Hematopoietic multipotent progenitor cell treated with erythropoietin and hydrocortisone succinate and interleukin-3 and kit ligand, for 17 days (in vitro differentiated cells): ENCODE data around the gene QRICH2.
"Not testable (repeated sequence)": the region's sequence is repeated elsewhere in the genome, so short reads cannot be mapped to it uniquely, and the experiment has no call there.

Experiments used
- DNase-seq: peaks from one replicate; pipeline ENCODE4 v3.0.0-alpha.2; 2015; ENCODE audit warnings: low spot score

Gene QRICH2

DNA sequence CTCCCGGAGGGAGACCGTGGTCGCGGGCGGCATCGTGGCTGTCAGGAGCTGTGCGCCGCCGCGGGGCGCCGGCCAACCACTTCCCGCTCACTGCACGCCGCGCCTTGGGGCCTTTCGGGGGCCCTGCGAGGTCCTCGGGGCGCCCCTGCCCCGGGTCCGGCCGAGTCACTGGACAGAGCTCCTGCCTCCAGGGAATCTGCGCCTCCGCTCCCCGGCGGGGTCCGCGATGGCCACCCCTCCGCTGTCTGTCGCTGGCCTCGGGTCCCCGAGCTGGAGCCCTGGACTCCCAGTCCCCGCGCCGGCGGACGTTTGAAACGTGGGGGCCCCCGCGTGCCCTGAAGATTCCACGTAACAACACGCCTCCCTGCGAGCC is at the start of gene QRICH2:
TSS of gene QRICH2 (minus strand) at position 311 of the 373 bp plus-strand sequence. CDS start at position 33, 278 bp downstream.
- no peak for DNase-seq

GRCh38 chr17:76357597-76358158 is 49.6 kb upstream of the QRICH2 start:
- no peak for DNase-seq

DNA sequence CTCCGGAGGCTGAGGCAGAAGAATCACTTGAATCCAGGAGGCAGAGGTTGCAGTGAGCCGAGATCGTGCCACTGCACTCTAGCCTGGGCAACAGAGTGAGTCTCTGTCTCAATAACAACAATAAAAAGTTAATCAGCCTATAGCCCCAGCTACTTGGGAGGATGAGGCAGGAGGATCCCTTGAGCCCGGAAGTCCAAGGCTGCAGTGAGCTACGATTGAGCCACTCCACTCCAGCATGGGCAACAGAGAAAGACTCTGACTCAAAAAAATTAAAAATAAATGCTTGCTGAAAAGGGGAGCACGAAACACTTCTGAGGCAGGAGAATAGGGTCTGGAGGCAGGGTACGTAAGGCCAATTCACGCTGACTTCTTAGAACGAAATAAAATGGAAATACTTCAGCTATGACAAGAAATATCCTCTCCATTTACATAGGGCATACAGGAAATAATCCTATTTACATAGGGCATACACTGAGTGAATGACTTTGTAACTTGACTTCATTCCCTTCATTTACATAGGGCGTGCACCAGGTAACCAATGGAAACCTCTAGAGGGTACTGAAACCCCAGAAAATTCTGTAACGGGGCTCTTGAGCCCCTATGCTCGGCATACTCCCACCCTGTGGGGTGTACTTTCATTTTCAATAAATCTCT is 48.9 kb upstream of the QRICH2 start:
- DNase-seq: no peak

- DNase-seq: peak; percentile 58
Measured at GRCh38 chr17:76354747-76355310, 46.8 kb upstream of the QRICH2 start.

- DNase-seq: no peak
Measured at GRCh38 chr17:76354317-76354729, 46.2 kb upstream of the QRICH2 start.

GRCh38 chr17:76353599-76354316 is 45.7 kb upstream of the QRICH2 start, which contains the start of gene PRPSAP1:
Gene PRPSAP1 (minus strand): TSS chr17:76353916. CDS start chr17:76353703, 213 bp downstream.
- peak; percentile 90 for DNase-seq

- DNase-seq: no peak
Measured at GRCh38 chr17:76353004-76353598, 45.0 kb upstream of the QRICH2 start.

- DNase-seq: no peak
Measured at GRCh38 chr17:76351526-76352071, 43.5 kb upstream of the QRICH2 start.

GRCh38 chr17:76350463-76350862 is 42.4 kb upstream of the QRICH2 start:
- DNase-seq: no peak

DNA sequence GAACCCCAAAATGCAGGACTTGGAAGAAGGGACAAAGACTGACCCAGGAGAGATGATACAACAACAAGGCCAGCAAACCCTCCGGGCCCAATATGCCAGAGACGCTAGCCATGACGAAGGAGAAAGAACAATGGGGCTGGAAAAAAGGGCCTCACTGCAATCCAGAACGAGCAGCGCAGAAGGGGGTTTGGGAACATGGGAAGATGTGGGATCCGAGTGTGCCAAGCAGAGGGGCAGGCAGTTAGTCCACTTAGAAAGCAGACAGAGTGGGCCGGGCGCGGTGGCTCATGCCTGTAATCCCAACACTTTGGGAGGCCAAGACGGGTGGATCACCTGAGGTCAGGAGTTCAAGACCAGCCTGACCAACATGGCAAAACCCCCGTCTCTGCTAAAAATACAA is 38.9 kb upstream of the QRICH2 start:
- DNase-seq: not testable (repeated sequence)

- DNase-seq: no peak
Measured at GRCh38 chr17:76345377-76345974, 37.4 kb upstream of the QRICH2 start.

DNA sequence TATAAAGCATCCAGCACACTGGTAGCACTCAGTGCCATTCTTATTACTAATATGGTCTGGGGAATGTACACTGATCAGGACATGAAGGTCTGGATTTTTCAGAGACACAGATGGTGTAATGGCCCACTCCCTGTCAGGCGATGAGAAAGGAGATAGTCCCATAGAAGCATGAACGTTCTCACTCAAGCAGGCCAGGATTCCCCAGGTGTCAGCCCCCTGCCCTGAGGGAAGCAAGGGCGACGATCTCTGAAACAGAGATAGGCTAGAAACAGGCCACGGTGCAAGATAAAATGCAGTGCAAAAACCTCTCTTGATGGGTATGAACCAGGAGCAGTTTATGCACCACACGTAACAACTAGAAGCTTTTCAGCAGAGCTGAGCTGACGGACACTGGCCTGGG is 35.0 kb upstream of the QRICH2 start:
- no peak for DNase-seq

DNA sequence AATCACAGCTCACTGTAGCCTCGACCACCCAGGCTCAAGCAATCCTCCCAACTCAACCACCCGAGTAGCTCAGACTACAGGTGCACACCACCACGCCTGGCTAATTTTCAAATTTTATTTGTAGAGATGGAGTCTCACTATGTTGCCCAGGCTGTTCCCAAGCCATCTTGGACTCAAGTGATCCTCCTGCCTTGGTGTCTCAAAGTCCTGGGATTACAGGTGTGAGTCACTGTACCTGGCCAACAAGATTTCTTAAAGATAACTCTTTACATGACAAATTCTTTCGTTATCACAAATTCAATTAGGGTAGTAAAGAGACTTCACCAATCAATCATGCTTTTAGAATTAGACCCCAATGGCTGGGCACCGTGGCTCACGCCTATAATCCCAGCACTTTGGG is 33.2 kb upstream of the QRICH2 start:
- DNase-seq: no peak

DNA sequence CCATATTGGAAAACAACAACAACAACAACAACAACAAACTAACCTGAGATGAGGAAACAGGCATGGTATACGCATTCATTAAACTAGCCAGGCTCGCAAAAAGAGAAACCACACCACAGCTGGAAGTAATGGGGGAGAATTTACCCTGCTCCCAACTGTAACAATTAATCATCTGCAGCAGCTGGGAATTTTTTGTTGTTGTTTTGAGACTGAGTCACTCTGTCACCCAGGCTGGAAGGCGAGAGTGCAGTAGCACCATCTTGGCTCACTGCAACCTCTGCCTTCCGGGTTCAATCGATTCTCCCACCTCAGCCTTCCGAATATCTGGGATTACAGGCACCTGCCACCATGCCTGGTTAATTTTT is 29.3 kb upstream of the QRICH2 start:
- no peak for DNase-seq

GRCh38 chr17:76336756-76337412 is 28.8 kb upstream of the QRICH2 start:
- no peak for DNase-seq

- DNase-seq: no peak
Measured at GRCh38 chr17:76335716-76336381, 27.8 kb upstream of the QRICH2 start.

DNA sequence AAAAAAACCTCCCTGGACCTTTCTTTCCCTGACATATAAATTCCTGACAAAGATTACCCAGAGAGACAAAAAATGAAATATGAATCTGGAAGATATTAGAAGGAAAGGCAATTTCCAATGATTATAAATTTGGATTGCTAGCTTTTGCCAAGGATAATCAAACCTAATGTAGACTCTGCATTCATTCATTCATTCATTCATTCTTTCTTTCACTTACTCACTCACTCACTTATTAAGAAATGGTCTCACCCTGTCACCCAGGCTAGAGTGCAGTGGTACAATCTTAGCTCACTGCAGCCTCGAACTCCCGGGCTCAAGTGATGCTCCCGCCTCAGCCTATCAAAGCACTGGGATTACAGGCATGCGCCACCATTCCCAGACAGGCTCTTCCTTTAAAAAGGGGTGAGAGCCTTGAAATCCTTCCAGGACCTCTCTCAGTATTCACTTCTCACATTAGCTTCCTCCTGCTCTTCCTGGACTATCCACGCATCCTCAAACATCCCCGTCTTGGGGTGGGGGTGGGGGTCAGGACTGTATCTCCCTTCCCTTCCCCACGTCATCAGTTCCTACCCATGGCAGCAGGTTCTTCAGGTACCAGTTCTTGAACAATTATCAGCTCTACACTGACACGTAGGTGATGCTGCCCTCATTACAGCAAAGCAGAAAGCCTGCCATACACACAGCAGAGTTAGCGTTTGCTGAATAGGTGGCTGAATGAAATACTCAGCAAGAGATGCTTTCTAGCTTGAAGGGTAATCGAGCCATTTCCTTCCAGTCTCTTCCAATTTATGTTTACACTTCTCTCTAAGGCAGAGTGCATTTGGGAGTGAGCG is 25.8 kb upstream of the QRICH2 start:
- DNase-seq: no peak

DNA sequence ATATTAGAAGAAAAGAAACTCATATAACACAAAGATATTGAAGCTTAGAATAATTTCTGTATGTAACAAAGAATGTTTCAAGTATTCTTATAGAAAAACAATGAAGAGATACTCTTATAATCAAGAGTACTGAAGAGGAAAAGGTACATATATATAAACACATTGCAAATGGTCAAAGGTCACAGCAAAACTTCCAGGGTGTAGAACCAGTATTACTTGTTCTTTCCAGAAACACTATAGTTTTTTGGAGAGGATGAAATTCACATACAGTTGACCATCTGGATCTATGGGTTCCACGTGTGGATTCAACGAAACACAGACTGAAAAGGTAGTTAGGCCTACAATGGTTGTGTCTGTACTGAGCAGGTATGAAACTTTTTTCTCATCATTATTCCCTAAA is 23.0 kb upstream of the QRICH2 start:
- no peak for DNase-seq

DNA sequence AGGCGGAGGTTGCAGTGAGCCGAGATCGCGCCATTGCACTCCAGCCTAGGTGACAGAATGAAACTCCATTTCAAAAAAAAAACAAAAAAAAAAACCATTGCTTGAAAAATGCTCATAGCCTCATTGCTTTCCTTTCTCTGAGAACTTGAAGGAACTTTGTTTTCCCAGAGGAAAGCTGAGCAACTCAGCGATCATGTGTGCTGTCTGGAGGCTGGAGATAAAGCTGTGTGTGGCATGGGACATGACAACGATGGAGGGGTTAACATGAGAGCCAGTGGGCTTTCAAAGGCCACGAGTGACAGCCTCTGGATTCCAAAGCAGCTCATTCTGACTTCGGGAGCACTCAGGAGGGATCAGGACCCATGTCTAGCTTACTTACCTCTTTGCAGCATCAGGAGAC is 21.6 kb upstream of the QRICH2 start:
- no peak for DNase-seq

- no peak for DNase-seq
Measured at GRCh38 chr17:76327696-76328095, 19.6 kb upstream of the QRICH2 start.
